Lung (tissue), 12 donors: ENCODE measurements around the gene PPHLN1. TPM values are rescaled to one million over a fixed set of nuclear protein-coding genes. Genes with fewer than 3 reads are reported as not detected.

ENCODE experiments used
- ATAC-seq: fragments of 200-7000 bp; cut with Tn5 transposase; one replicate; pipeline ENCODE4 v1.9.1; 2020; ENCODE audit warnings: moderate number of reproducible peaks; ENCODE audit not compliant: insufficient read depth, low FRiP score
- DNase-seq, 3 donors: peaks; one replicate each; pipeline ENCODE4 v3.0.0-alpha.2; 2013 to 2017
- H3K27ac ChIP-seq, 2 donors: one replicate each; pipeline ENCODE4 v1.5.1; 2013; ENCODE audit warnings: mild to moderate bottlenecking in 2 of 2, moderate library complexity in 2 of 2, control low read depth in 1 of 2, inconsistent platforms in 1 of 2, low read depth in 1 of 2, low read length in 1 of 2
- H3K27me3 ChIP-seq, 3 donors: one replicate each; pipeline ENCODE4 v1.5.1; 2013; ENCODE audit warnings: low read length in 2 of 3; ENCODE audit not compliant: control insufficient read depth in 3 of 3, insufficient read depth in 3 of 3
- H3K36me3 ChIP-seq, 4 donors: one replicate each; pipeline ENCODE4 v1.5.1; 2013; ENCODE audit warnings: low read length in 4 of 4, mild to moderate bottlenecking in 1 of 4, moderate library complexity in 1 of 4; ENCODE audit not compliant: control insufficient read depth in 4 of 4, insufficient read depth in 4 of 4
- H3K4me1 ChIP-seq, 5 donors: one replicate each; pipeline ENCODE4 v1.5.1; 2013; ENCODE audit warnings: low read length in 5 of 5, mild to moderate bottlenecking in 2 of 5, moderate library complexity in 1 of 5; ENCODE audit not compliant: control insufficient read depth in 5 of 5, insufficient read depth in 5 of 5
- H3K4me3 ChIP-seq: one replicate; pipeline ENCODE4 v1.5.1; 2013; ENCODE audit warnings: mild to moderate bottlenecking, control low read depth, moderate library complexity
- H3K9ac ChIP-seq, 2 donors: one replicate each; pipeline ENCODE4 v1.5.1; 2013; ENCODE audit warnings: low read length in 2 of 2, control low read depth in 1 of 2; ENCODE audit not compliant: insufficient read depth in 1 of 2
- H3K9me3 ChIP-seq, 4 donors: one replicate each; pipeline ENCODE4 v1.5.1; 2013; ENCODE audit warnings: low read length in 3 of 4, mild to moderate bottlenecking in 1 of 4, moderate library complexity in 1 of 4; ENCODE audit not compliant: control insufficient read depth in 4 of 4, insufficient read depth in 3 of 4
- WGBS, 2 donors: extraction: QIAGEN DNeasy Blood & Tissue Kit; methylation state at CpG; one replicate each; pipeline ENCODE4 v1.1.7; 2013; 5-methylcytosine and 5-hydroxymethylcytosine counted together
- polyA plus RNA-seq, 2 donors: library from polyadenylated mRNA; stranded (reverse); fragments of 200-250 nt; gene quantifications; one replicate each; pipeline ENCODE4 v1.2.1, GENCODE V29; 2013
- total RNA-seq, 2 donors: library from RNA; depleted of rRNA in 1 of 2; stranded (reverse); fragments of >200 nt in 1 of 2; gene quantifications; one replicate each; pipeline ENCODE4 v1.2.1, GENCODE V29; 2014 to 2021
- TF ChIP-seq, protein P1 (sequence below): IDR thresholded peaks from 2 replicates; pipeline ENCODE4 v1.5.1; 2012; ENCODE audit warnings: mild to moderate bottlenecking; ENCODE audit errors: control extremely low read depth, extremely low read depth
- donor health status: control.
- donor health status: control.
- donor health status: Bipolar disorder and iron deficiency.
- donor health status: healthy.
- donor health status: DM: yes; HTN: yes; CAD: no.

PPHLN1 gene
- total and polyA plus RNA-seq, 4 donors: 26.5 to 72.5 (median 34.3) TPM

DNA sequence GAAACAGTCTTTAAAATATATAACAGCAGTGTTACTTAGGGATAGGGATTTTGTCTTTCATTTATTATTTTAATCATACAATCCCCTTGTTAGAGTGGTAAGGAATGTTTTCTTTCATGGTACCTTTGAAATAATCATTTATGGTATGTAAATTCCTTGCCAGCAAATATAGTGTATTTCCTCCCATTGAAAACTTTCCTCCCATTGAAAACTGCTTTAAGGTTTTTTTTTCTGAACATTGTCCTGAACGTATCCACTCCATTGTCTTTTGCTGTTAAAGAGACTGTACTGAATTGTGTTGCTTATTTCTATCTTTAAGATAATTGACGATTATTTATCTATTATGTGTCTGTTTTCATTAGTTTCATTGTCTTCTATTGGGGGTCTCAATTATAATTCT is 83.5 kb downstream of the PPHLN1 start:
- Histone ChIP-seq H3K27ac (no peak overlapping the region), H3K4me1 (no peaks in the 10 kb centered on the region), H3K9me3 (no peaks in the 10 kb centered on the region), H3K9ac (no peak overlapping the region), H3K36me3 (peaks cover 0 to 4% (median 0%) of the 10 kb centered on the region in 4 donors), H3K4me3 (no peak overlapping the region), H3K27me3 (no peaks in the 10 kb centered on the region)
- 72 to 85% methylated on average over 2 of the region's 2 CpGs for WGBS, 2 donors
- TF ChIP-seq, protein P1, sequence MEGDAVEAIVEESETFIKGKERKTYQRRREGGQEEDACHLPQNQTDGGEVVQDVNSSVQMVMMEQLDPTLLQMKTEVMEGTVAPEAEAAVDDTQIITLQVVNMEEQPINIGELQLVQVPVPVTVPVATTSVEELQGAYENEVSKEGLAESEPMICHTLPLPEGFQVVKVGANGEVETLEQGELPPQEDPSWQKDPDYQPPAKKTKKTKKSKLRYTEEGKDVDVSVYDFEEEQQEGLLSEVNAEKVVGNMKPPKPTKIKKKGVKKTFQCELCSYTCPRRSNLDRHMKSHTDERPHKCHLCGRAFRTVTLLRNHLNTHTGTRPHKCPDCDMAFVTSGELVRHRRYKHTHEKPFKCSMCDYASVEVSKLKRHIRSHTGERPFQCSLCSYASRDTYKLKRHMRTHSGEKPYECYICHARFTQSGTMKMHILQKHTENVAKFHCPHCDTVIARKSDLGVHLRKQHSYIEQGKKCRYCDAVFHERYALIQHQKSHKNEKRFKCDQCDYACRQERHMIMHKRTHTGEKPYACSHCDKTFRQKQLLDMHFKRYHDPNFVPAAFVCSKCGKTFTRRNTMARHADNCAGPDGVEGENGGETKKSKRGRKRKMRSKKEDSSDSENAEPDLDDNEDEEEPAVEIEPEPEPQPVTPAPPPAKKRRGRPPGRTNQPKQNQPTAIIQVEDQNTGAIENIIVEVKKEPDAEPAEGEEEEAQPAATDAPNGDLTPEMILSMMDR: no peak
- no peak for DNase-seq
- no peak for ATAC-seq

DNA sequence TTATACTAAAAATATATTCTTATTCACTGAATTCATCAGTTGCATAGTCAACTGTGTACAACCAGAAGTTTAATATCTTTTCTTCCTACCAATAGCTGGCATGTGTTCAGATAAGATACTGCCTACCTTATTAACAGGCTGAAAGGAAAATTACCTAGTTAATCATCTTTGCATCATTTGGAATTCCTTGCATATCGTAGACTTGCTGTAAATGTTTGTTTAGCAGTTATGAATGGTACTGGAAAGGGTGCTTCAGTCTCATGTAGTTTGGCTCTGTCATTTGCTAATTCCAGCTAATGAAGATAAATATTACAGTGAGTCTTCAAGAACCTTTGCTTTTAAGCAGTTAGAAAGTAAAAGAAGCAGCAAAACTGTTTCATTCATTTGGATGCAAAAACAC is 84.4 kb downstream of the PPHLN1 start:
- no peak for ATAC-seq
- H3K9ac ChIP-seq: no peak overlapping the region

DNA sequence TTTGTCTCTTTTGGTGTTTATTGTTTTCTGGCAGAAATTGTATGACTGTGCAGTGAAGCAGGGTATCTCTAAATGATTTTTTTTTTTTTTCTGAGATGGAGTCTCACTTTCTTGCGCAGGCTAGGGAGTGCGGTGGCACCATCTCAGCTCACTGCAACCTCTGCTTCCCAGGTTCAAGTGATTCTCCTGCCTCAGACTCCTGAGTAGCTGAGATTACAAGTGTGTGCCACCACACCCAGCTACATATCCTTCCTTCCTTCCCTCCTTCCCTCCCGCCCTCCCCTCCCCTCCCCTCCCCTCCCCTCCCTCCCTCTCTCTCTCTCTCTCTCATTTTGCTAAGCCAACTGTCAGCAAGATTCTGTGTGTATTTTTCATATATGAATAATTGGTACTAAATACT is 94.4 kb downstream of the PPHLN1 start:
- TF ChIP-seq, protein P1: no peak
- DNase-seq (no peak), ATAC-seq (no peak)
- no peaks in the 10 kb centered on the region for H3K9me3 ChIP-seq
- H3K4me1 ChIP-seq: peaks cover 0 to 5% (median 0%) of the 10 kb centered on the region in 5 donors
- no peaks in the 10 kb centered on the region for H3K27me3 ChIP-seq
- no peaks in the 10 kb centered on the region for H3K36me3 ChIP-seq
- 73 to 93% methylated on average over 2 to 3 of the region's 3 CpGs for WGBS, 2 donors
- H3K9ac ChIP-seq: no peak overlapping the region
- no peak overlapping the region for H3K27ac ChIP-seq
- no peak overlapping the region for H3K4me3 ChIP-seq

More for the DNA sequence above, 84.4 kb downstream of the PPHLN1 start:
- Histone ChIP-seq H3K4me3 (no peak overlapping the region), H3K9me3 (no peaks in the 10 kb centered on the region), H3K36me3 (peaks cover 0 to 4% (median 0%) of the 10 kb centered on the region in 4 donors), H3K27ac (no peak overlapping the region), H3K27me3 (no peaks in the 10 kb centered on the region), H3K4me1 (no peaks in the 10 kb centered on the region)
- WGBS, 2 donors: 47 to 67% methylated on average over 1 of the region's 1 CpG
- no peak for DNase-seq
- TF ChIP-seq, protein P1: no peak
